Fibroblast of lung (primary cell): ENCODE data around the gene BID.

Source experiments
- EZH2 ChIP-seq: IDR thresholded peaks from 2 replicates; pipeline ENCODE4 v1.5.1; 2012; ENCODE audit warnings: low read length, control low read depth, mild to moderate bottlenecking; ENCODE audit errors: missing control alignments
- TF ChIP-seq, protein P1 (sequence below), 2 donors: IDR thresholded peaks in 1 of 2; conservative IDR thresholded peaks in 1 of 2; 1 replicate in 1 of 2; 2 replicates in 1 of 2; pipeline ENCODE4 v1.5.1; 2011 to 2012; ENCODE audit warnings: low read length in 2 of 2, control low read depth in 1 of 2, inconsistent platforms in 1 of 2, low read depth in 1 of 2, mild to moderate bottlenecking in 1 of 2

DNA sequence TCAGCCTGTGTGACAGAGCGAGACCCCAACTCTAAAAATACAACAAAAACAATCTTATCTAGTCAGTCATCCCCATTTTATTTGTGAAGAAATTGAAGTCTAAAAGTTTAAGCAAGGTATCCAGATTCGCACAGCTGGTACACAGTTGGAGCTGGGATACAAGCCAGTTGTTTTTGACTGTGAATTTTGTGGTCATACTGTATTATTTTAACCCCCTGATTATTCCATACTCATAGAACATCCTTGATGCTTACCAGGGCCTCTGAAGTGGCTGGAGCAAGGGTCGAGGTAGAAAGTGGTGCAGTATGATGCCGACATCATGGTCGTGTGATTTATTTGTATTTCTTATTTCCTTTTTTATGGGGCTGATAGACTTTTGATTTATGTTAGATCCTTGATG is 50.0 kb downstream of the BID start:
- TF ChIP-seq, protein P1, sequence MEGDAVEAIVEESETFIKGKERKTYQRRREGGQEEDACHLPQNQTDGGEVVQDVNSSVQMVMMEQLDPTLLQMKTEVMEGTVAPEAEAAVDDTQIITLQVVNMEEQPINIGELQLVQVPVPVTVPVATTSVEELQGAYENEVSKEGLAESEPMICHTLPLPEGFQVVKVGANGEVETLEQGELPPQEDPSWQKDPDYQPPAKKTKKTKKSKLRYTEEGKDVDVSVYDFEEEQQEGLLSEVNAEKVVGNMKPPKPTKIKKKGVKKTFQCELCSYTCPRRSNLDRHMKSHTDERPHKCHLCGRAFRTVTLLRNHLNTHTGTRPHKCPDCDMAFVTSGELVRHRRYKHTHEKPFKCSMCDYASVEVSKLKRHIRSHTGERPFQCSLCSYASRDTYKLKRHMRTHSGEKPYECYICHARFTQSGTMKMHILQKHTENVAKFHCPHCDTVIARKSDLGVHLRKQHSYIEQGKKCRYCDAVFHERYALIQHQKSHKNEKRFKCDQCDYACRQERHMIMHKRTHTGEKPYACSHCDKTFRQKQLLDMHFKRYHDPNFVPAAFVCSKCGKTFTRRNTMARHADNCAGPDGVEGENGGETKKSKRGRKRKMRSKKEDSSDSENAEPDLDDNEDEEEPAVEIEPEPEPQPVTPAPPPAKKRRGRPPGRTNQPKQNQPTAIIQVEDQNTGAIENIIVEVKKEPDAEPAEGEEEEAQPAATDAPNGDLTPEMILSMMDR (conservative IDR thresholded peaks at IDR 0.05 in 1 of 2, IDR thresholded peaks at IDR 0.05 in 1 of 2; ENCODE audit: low read depth in 1 of 2, low read length in 2 of 2), result no peak
- TF ChIP-seq EZH2, result no peak
